Esophagus squamous epithelium (tissue), 4 donors: ENCODE measurements around the gene NR4A1.

Experiments
- CTCF ChIP-seq, 6 experiments: fragments of 450-650 bp in 4 of 6; fragments of 200-600 bp in 2 of 6; sonication (generic) in 2 of 6; IDR thresholded peaks; one replicate each; pipeline ENCODE4 v1.5.1; 2016 to 2019; ENCODE audit warnings: antibody characterized with exemption in 6 of 6, mild to moderate bottlenecking in 4 of 6, moderate library complexity in 4 of 6
- POLR2A ChIP-seq, 4 donors: fragments of 450-650 bp; IDR thresholded peaks; one replicate each; pipeline ENCODE4 v1.6.1; 2017; ENCODE audit warnings: antibody characterized with exemption in 4 of 4, mild to moderate bottlenecking in 4 of 4, moderate library complexity in 3 of 4

GRCh38 chr12:52007982-52008510 is 43.2 kb upstream of the NR4A1 start:
- TF ChIP-seq CTCF (IDR thresholded peaks at IDR 0.05), result no peak
- TF ChIP-seq POLR2A (IDR thresholded peaks at IDR 0.05), result no peak
